Inflammatory macrophage treated with lipopolysaccharide for 4 hours (primary cell): ENCODE results near the gene CLEC3B.
A peak's percentile ranks its signal among the peaks of the same experiment; 100 is the strongest.

ENCODE experiments used
- DNase-seq: peaks from one replicate; pipeline ENCODE4 v3.0.0-alpha.2; 2020

The CLEC3B gene

DNA sequence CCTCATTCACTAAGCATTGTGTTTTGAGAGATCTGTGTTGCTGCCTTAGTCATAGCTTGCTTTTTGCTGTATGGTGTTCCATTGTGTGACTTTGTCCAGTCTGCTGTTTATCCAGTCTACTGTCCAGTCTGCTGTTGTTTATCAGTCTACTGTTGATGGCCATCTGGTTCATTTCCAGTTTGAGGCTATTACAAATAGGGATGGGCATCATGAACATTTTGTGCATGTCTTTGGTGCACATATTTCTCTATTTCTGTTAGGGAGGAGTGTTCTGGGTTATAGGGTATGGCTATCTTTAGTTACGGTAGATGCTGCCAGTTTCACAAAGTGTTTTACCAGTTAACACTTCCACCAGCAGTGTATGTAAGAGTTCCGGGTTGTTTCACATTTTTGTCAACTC lies 22.2 kb upstream of the CLEC3B start:
- DNase-seq = no peak

DNA sequence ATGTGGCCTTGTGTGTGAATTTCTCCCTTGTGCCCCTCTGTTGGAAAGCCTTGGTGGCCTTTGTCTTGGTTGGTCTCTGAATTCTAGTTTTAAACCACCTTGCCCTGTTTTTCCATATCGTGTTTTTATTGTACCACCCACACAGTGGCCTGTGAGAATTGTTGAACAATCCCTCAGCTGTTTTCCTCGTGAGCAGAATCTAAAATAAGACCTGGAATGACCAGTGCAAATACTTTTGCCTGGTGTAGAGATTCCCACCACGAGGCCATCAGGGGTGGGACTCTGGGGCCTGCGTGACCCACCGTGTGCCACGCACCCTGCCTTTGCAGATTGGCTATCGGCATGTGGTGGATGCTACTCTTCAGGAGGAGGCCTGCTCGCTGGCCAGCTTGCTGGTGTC lies 19.0 kb upstream of the CLEC3B start:
- DNase-seq = no peak

DNA sequence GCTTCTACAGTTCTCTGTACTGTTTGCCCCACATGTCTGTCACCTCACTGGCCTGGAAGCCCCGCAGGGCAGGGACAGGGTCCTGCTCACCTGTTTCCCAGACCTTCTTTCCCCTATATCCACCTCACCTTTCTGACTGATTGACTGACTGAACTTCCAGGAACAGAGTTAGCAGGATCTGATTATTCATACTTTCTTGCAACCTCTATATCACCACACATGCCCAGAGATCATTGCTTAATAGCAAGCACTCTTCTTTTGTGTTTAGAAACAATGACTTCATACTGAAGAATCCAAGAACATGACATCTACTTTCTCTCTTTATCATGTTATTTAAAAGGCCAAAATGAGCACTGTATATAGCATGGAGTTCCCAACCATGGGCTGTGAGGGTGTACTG lies 18.0 kb upstream of the CLEC3B start:
- DNase-seq = no peak

DNA sequence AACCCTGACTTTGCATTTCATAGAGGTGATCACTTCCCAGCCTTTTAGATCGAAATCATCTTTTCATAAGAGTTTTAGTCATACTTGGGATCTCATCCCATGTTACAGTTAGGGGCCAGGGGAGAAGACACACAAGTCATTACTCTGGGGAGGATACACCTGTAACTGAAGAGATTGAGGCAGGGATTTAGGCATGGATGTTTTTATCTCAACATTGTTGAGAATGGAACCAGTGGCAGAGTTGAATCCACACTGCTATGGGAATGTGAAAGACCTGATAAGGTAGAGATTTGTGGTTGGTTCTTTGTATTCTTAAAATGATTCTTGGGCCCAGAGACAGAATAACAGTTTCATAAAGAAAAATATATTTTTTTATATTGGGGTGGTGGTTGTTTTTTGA lies 16.2 kb upstream of the CLEC3B start:
- no peak for DNase-seq

DNA sequence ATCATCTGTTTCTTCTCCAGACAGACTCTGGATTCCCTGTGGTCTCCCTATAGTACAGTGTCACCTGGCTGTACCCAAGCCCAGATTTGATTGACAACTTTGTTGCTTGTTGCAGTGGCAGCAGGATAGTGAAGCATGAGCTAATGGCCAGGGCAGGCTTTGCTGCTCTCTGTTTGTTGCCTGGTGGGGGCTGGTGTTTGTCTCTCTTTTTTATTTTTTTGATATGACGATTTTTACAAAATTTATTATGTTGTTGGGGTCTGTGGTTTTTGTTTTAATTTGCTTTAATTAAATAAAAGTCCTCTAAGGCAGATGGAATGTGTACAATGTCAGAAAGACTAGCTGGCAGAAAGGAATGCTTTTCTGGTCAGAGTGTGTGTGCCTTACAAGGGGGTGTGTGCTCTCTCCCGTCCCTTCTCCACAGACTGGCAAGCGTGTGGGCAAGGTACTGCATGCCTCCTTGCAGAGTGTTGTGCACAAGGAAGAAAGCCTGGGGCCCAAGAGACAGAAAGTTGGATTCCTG lies 15.2 kb upstream of the CLEC3B start:
- no peak for DNase-seq

GRCh38 chr3:45011756-45012508 lies 14.2 kb upstream of the CLEC3B start:
- peak; percentile 39 for DNase-seq

- no peak for DNase-seq
Measured at GRCh38 chr3:45012577-45012976, 13.5 kb upstream of the CLEC3B start.

DNA sequence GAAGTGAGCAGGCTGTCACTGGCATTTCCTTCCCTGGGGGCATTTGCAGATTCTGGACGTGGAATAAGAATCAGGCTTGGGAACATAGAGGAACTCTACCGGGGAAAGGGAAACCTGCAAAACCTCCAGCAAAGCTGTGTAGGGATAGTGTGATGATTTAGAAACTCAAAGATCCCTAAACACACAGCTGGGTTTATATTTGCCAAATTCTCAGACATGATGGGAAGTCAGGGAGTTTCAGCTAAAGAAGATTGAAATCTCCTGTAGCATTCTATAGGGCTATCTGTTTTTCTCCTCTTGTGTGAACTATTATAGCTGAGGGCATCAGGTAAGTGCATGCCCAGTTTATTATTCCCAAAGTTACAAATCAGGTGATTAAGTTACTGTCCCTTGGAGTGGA lies 9.2 kb upstream of the CLEC3B start:
- no peak for DNase-seq

GRCh38 chr3:45017821-45018220 lies 8.3 kb upstream of the CLEC3B start:
- DNase-seq = no peak

DNA sequence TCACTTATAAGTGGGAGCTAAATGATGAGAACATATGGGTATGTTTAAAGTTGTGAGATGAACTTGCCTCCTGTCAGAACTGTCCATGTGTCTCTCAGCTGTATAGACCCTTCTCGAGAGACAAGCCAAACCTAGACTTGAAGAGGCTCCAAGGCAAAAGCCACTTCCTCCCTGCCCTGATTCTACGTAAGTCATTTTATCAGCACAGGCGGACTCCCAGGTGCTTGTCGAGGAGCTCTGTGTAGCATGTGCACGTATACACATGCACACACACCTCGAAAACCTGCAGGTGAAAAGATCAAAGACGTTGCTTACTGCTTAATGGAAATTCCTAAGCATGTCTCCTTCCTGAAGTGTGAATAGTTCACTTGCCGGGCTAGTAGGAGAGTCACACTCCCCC lies 5.6 kb upstream of the CLEC3B start:
- no peak for DNase-seq

- DNase-seq = no peak
Measured at GRCh38 chr3:45021524-45022297, 4.4 kb upstream of the CLEC3B start.

- DNase-seq = no peak
Measured at GRCh38 chr3:45023675-45024074, 2.4 kb upstream of the CLEC3B start.

- peak; percentile 44 for DNase-seq
Measured at GRCh38 chr3:45024542-45025255, 1.4 kb upstream of the CLEC3B start.

DNA sequence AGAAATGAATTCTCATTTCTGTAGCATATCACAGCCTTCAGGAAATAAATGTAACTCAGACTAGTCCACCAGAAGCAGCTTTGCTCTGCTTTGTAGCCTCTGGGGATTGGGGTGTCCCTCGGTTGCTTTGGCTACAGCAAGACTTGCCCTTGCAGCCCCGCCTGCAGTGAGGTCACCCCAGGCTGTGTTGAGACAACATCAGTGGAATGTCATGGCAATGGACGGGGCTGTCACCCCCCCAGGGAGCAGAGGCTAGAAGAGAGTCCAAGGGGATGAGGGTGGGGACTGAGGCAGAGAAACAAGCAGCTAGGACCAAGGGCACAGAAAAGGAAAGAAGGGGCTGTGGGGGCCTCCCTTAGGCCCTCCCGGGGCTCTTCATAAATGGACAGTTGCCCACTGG lies 854 bp downstream of the CLEC3B start:
- no peak for DNase-seq

- DNase-seq = no peak
Measured at GRCh38 chr3:45027441-45027840, 1.3 kb downstream of the CLEC3B start.

DNA sequence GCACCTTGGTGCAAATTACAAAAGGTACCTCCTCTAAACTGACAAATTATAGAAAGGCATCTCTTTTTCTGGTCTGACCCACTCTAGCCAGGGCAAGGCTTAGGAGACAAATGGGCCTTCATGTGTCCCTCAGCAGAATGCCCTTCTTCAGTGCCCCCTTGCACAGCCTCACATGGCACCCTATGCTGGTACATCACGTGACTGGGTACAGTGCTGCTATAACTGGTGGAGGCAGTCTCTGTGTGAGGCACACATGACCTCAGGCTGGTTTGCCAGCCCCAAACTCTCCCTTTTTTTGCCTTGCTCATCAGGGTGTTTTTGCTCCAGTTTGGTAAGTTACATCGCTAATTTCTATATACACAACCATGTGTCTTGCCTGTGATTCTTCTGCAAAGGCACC lies 3.1 kb downstream of the CLEC3B start:
- DNase-seq = no peak

GRCh38 chr3:45029661-45030060 lies 3.6 kb downstream of the CLEC3B start:
- DNase-seq = no peak

DNA sequence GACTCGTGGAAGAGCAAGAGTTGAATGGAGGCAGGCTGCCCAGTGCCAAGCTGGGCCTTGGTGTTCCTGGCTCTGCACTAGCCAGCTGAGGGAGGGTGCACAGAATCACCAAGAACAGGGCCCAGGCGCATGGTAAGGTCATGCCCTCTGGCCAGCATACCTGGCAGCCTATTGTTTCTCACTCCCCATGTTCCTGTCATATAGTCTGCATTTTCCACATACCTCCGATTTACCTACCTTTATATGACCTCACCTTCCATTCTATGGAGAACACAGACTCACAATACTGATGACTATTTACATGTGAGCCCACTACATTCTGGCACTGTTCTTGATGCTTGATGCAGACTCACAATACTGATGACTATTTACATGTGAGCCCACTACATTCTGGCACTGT lies 5.4 kb downstream of the CLEC3B start:
- DNase-seq = no peak

- DNase-seq = no peak
Measured at GRCh38 chr3:45032113-45032512, 6.0 kb downstream of the CLEC3B start.

GRCh38 chr3:45033791-45034190 lies 7.7 kb downstream of the CLEC3B start:
- DNase-seq = peak; percentile 42

- DNase-seq = peak; percentile 80
Measured at GRCh38 chr3:45034612-45035252, 8.6 kb downstream of the CLEC3B start.

DNA sequence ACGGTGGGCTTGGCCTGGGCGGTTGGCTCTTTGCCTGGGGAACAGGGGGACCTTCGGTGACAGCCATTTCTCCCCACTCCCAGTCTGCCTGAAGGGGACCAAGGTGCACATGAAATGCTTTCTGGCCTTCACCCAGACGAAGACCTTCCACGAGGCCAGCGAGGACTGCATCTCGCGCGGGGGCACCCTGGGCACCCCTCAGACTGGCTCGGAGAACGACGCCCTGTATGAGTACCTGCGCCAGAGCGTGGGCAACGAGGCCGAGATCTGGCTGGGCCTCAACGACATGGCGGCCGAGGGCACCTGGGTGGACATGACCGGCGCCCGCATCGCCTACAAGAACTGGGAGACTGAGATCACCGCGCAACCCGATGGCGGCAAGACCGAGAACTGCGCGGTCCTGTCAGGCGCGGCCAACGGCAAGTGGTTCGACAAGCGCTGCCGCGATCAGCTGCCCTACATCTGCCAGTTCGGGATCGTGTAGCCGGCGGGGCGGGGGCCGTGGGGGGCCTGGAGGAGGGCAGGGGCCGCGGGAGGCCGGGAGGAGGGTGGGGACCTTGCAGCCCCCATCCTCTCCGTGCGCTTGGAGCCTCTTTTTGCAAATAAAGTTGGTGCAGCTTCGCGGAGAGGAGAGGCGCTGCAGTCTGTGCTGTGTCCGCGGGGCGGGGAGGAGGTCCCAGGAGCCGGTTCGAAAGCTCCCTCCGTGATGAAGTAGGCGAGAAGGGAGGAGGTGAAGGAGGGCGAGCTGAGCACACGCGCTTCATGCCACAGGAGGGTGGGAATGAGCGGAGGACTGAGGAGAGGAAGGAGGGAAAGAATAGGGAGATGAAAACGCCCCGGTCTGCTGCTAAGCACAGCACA lies 9.6 kb downstream of the CLEC3B start:
- DNase-seq = no peak
